Stimulated activated CD4-positive, alpha-beta T cell treated with anti-CD3 and anti-CD28 coated beads, Interleukin-15, amount 100 ng/mL, for 48 hours (primary cell): ENCODE measurements around the gene KLF13.
"Not testable (repeated sequence)": the region's sequence is repeated elsewhere in the genome, so short reads cannot be mapped to it uniquely, and the experiment has no call there.

Source experiments
- DNase-seq, 2 donors: peaks; one replicate each; pipeline ENCODE4 v3.0.0-alpha.2; 2020; ENCODE audit warnings: low read depth in 2 of 2

Gene KLF13

DNA sequence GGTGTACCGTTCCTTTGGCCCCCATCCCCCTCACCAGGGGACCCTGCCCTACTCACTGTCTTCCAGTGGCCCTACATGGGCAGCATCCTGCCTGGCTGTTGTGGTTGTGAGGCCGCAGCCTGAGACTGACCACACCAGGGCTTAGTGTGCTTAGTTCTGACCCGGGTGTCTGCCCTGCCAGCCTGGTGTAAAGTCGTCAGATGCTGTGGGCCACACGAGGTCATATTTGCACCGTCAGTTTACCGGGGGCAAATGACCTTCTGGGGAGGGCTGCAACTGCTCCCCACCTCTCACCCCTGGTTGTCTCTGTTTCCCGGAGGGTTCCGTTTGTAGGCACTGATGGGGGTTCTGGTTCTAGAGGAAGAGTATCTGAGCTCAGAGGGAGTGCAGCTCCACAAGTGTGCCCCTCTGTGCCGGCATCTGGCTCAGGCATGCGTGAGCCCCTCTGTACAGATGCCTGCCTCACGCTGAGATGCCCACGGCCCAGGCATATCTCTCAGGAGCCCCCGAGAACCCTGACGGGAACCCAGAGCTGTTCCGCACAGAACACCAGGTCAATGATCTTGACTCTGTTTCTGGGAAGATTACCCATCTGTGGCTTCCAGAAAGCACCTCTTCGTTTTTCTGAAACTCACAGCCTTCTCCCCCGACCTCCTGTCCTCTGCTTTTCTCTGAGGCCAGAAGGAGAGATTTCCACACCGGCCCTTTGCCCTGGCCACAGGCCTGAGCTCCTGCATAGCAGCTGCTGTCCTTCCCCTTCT lies 19.2 kb downstream of the KLF13 start:
- DNase-seq: no peak

DNA sequence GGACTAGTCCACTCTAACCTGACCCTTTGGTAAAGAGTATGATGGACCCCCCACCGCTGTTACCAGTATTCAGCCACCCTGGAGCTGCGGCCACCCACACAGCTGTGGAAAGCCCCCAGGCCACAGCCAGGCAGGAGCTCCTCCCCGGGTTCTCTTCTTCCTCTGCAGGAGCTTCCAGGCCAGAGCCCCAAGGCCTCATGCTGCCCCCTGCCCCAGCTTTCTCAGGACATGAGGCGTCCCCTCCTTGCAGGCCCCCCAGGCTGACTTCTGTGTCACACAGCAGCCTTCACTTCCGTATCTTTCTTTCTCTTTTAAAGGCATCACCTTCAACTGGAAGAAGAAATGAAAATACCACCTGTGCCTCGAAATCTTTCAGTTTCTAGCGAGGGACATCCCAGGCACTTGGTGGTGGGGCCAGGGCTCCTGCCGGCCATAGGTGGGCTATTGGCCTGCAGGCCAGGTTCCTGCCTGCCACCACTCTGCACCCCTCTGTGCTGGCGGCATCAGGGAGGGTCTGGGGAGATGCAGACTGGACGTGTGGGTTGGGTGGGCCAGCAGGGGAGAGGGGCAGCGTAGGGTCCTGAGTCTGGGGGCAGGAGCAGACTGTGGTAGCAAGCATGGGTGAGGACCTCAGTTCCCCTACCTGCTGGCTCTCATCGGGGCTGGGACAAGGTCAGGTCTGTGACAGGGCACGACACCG lies 19.9 kb downstream of the KLF13 start:
- DNase-seq: no peak

- peak; percentile 76 to 79 for DNase-seq
Observed at GRCh38 chr15:31347067-31347975, 20.7 kb downstream of the KLF13 start.

- DNase-seq: no peak
Observed at GRCh38 chr15:31347981-31348803, 21.6 kb downstream of the KLF13 start.

- no peak for DNase-seq
Observed at GRCh38 chr15:31349233-31350141, 22.9 kb downstream of the KLF13 start.

- no peak for DNase-seq
Observed at GRCh38 chr15:31350771-31351170, 24.1 kb downstream of the KLF13 start.

DNA sequence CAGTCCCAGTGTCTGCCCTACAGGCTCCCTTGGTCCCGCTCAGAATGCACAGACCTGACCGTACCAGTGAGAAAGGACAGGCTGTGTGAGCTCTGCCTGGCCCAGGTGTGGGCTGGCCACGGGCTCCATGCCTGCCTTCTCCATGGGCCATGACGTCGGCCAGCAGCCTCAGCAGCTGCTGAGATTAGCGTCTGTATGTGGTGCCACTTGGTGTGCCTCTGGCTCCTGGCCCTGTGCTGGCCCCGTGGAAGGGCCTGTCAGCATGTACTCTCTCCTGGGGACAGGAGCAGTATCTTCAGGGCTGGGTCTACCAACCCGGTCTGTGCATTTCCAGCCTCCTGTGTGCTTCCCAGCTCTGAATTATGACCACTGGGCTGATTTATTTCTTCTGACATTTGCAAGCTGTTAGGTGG lies 25.7 kb downstream of the KLF13 start:
- no peak for DNase-seq

GRCh38 chr15:31352911-31353811 lies 26.5 kb downstream of the KLF13 start:
- DNase-seq: no peak

DNA sequence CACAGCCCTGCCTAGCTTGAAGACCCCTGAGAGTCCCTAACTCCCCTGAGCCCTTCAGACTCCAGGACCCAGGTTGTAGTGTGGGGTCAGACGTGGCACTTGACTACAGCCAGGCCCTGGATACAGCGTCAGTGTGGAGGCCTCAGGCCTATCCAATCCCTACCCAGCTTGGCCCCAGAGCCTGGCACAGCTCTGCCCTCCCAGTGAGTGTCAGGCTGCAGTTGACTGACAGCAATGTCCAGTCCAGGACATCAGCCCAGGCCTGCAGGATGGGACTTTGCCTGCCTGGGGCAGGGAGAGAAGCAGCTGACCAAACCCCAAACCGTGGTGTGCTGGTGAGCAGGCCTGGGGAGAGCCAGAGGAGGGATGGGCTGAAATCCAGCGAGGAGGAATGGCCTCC lies 27.3 kb downstream of the KLF13 start:
- no peak for DNase-seq

GRCh38 chr15:31356097-31356496 lies 29.5 kb downstream of the KLF13 start:
- DNase-seq: not testable (repeated sequence)

GRCh38 chr15:31357148-31357547 lies 30.5 kb downstream of the KLF13 start:
- no peak for DNase-seq

GRCh38 chr15:31358163-31358562 lies 31.5 kb downstream of the KLF13 start:
- DNase-seq: no peak

- no peak for DNase-seq
Observed at GRCh38 chr15:31358957-31359701, 32.5 kb downstream of the KLF13 start.

DNA sequence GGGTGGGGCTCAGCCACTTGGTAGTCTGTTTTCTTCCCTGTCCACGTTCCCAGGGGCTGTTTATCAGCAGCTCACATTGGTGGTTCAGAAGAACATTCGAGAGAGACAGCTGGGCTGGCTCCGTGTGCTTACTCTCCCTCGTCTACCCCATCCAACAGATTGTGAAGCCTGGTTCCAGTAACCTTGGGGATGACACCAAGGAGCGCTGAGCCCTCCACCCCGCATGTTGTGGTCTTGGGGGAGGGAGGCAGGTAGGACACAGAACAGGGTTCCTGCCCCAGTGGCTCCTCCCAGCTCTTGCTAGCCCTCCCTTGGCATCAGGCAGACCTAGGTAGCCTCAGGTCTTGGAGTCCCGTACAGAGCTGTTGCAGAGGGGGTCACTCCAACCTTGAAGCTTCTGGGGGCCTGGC lies 33.1 kb downstream of the KLF13 start:
- DNase-seq: no peak

DNA sequence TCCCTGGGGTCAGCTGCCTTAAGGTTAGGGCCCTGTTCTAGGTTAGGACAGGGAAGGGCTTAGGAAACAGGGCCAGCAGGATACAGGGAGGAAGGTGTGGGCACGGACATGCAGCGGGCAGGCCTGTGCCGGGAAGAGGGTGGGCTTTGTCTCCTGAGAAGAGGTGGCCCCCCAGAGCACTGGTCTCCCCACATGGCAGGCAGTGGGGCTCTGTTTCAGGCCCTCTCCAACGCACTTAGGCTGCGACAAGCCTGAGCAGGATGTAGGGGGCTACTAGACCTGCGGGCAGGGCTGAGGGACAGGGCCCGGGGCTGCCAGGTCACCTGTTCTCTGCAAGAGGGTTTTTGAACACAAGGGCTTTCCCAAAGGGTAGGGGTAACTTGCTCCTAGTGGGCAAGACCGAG lies 33.5 kb downstream of the KLF13 start:
- no peak for DNase-seq

- DNase-seq: no peak
Observed at GRCh38 chr15:31360843-31361763, 34.5 kb downstream of the KLF13 start.

DNA sequence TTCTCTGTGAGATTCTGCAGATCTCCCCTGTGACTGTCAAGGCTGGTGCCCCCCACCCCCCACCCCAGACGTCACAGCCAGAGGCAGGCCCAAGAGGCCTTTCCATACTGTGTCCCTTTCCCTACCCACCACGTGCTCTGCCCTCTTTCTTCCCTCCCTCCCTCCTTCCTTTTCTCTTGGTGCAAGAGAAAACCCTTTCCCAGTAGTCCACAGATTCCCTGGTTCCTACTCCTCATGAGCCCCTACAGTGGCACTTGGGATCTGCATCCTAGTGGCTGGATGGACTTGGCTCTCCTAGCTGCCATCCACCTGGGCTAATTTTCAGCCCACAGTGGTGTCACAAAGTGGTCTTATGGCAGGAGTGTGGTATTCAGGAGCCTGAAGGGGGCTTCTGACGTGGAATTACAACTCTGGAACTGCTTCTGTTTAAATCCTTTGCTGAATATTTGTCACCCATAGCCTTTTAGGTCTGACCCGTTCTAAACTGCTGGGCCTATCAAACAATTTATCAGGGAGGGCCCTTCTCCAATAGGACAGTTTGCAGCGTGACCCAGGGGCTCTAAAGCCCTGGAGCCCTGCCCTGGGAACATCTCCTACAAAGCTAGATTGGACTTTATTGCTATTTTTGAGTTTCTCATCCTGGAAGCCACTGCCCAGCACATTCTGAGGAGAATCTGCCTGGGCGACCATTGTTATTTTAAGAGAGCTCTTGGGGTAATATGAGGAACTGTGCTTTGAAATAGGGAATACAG lies 35.3 kb downstream of the KLF13 start:
- no peak for DNase-seq
